Activated B cell treated with CpG ODN at 0.5 μM for 24 hours (primary cell): ENCODE data around the gene EYA3. TPM values are rescaled to one million over a fixed set of nuclear protein-coding genes. Genes with fewer than 3 reads are reported as not detected.

Experiments used
- ATAC-seq: fragments of 200-7000 bp; cut with Tn5 transposase; one replicate; pipeline ENCODE4 v1.10.0; 2021; ENCODE audit warnings: low read depth, mild to moderate bottlenecking, moderate library complexity
- CTCF ChIA-PET: fragments of 350-600 bp; sonication (Branson Sonifier 250); formaldehyde crosslinking; loops from one replicate; lab custom pipeline; 2021; ENCODE audit warnings: antibody characterized with exemption; lab: Charles Lee
- POLR2A ChIA-PET: fragments of 350-600 bp; sonication (Branson Sonifier 250); formaldehyde crosslinking; loops from one replicate; lab custom pipeline; 2021; ENCODE audit warnings: antibody characterized with exemption; lab: Charles Lee
- DNase-seq: peaks from one replicate; pipeline ENCODE4 v3.0.0; 2022
- H3K27ac Mint-ChIP-seq: one replicate; pipeline ENCODE4 v1.8.0; 2020; ENCODE audit warnings: mixed read lengths
- H3K27me3 Mint-ChIP-seq: one replicate; pipeline ENCODE4 v1.8.0; 2021; ENCODE audit warnings: mixed read lengths
- H3K36me3 Mint-ChIP-seq: one replicate; pipeline ENCODE4 v1.8.0; 2021; ENCODE audit warnings: low read depth, mixed read lengths
- H3K4me1 Mint-ChIP-seq: one replicate; pipeline ENCODE4 v1.8.0; 2021; ENCODE audit warnings: mixed read lengths
- H3K4me3 Mint-ChIP-seq: one replicate; pipeline ENCODE4 v1.8.0; 2020; ENCODE audit warnings: mild to moderate bottlenecking, mixed read lengths
- H3K9me3 Mint-ChIP-seq: one replicate; pipeline ENCODE4 v1.8.0; 2020; ENCODE audit warnings: mixed read lengths
- CTCF ChIP-seq: fragments of 200-600 bp; IDR thresholded peaks from one replicate; pipeline ENCODE4 v1.8.0; 2022; ENCODE audit warnings: antibody characterized with exemption, mild to moderate bottlenecking
- intact Hi-C: fragments of 100-400 bp; cut with micrococcal nuclease; formaldehyde crosslinking; loops from one replicate; pipeline ENCODE4 v1.15.1; 2024
- total RNA-seq: library from RNA; stranded (reverse); gene quantifications from 2 replicates; pipeline ENCODE4 v1.2.3, GENCODE V29; 2022

The EYA3 gene
- total RNA-seq, 1 donor from 2014 or later = 31.0 TPM

DNA sequence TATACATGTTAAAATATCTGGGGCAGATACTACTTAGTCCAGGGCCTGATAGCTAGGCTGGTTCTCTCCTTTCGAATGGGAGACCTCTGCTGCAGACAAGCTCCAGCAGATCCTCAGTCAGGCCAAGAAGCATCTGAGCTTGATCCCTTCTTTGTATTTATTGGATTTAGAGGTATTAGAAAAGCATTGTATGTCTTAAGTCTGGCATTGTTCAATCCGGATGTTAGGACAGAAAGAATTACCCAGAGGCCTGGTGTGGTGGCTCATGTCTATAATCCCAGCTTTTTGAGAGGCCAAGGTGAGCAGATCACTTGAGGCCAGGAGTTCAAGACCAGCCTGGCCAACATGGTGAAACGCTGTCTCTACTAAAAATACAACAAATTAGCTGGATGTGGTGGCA is 21.2 kb upstream of the EYA3 start:
- intact Hi-C loops = loop anchor here (2.0 kb wide), 2 partner anchors 19 to 67 kb away; partner anchors contain the start of gene PTAFR
- no peaks in the 10 kb centered on the region for H3K9me3 Mint-ChIP-seq
- CTCF ChIA-PET = interaction anchor here (1.3 kb wide), 1 partner anchor 18 kb away, joined by 4 read pairs; no protein-coding TSS in a partner anchor
- DNase-seq (no peak), ATAC-seq (no peak)
- POLR2A ChIA-PET = interaction anchor here (0.6 to 1.3 kb wide), 2 partner anchors 8 to 67 kb away, joined by 3 read pairs; partner anchors contain the start of gene PTAFR
- peaks cover 19% of the 10 kb centered on the region for H3K4me1 Mint-ChIP-seq
- no peak overlapping the region for H3K4me3 Mint-ChIP-seq
- H3K27ac Mint-ChIP-seq = no peak overlapping the region
- H3K27me3 Mint-ChIP-seq = no peaks in the 10 kb centered on the region
- TF ChIP-seq CTCF = no peak
- H3K36me3 Mint-ChIP-seq = no peaks in the 10 kb centered on the region

- ATAC-seq (no peak), DNase-seq (no peak)
- peaks cover 16% of the 10 kb centered on the region for H3K4me1 Mint-ChIP-seq
- no peaks in the 10 kb centered on the region for H3K27me3 Mint-ChIP-seq
- TF ChIP-seq CTCF = no peak
- CTCF ChIA-PET = no interaction called here
- no peak overlapping the region for H3K4me3 Mint-ChIP-seq
- no peaks in the 10 kb centered on the region for H3K36me3 Mint-ChIP-seq
- POLR2A ChIA-PET = interaction anchor here (0.5 to 1.3 kb wide), 3 partner anchors 65 to 451 kb away, joined by 3 to 5 read pairs (median 3); no protein-coding TSS in a partner anchor
- intact Hi-C loops = no loop called here
- H3K9me3 Mint-ChIP-seq = no peaks in the 10 kb centered on the region
- no peak overlapping the region for H3K27ac Mint-ChIP-seq
These were observed 19.6 kb upstream of the EYA3 start for GRCh38 chr1:28108001-28108400.

DNA sequence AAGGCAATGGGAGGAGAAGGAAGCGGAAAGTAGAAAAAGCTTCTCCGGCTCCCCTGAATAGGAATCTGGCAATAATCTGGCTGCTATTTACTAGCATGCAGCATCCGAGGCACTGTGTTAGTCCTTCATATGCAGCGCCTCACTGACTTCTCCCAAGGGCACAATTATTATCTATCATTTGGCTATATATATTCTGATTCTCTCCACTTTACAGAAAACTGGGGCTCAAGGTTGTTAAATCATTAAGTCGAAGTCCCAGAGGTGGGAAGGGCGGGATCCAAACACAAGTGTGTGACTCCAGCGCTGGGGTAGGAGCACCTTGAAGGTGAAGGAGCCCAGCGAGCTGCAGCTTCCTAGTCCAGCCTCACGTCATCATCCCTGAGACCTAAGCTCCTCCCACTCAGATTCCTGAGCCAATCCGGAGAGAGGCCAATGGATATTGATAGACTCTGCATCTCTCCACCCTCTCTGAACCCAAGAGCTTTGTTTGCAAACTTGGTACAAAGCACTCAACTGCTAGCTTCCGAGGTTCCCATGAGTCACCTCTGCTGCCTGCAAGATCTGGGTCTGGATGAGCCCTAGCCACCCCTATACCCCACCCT is 16.6 kb upstream of the EYA3 start:
- intact Hi-C loops = no loop called here
- H3K27me3 Mint-ChIP-seq = no peaks in the 10 kb centered on the region
- ATAC-seq (no peak), DNase-seq (no peak)
- ChIA-PET CTCF (interaction anchor here (1.4 kb wide), 1 partner anchor 14 kb away, joined by 5 read pairs; no protein-coding TSS in a partner anchor), POLR2A (no interaction called here)
- no peaks in the 10 kb centered on the region for H3K9me3 Mint-ChIP-seq
- TF ChIP-seq CTCF = no peak
- no peak overlapping the region for H3K4me3 Mint-ChIP-seq
- no peaks in the 10 kb centered on the region for H3K36me3 Mint-ChIP-seq
- no peaks in the 10 kb centered on the region for H3K4me1 Mint-ChIP-seq
- no peak overlapping the region for H3K27ac Mint-ChIP-seq

GRCh38 chr1:28102189-28102588 is 13.8 kb upstream of the EYA3 start:
- Mint-ChIP-seq H3K9me3 (no peaks in the 10 kb centered on the region), H3K27me3 (no peaks in the 10 kb centered on the region), H3K4me1 (no peaks in the 10 kb centered on the region), H3K4me3 (no peak overlapping the region), H3K36me3 (no peaks in the 10 kb centered on the region), H3K27ac (no peak overlapping the region)
- ChIA-PET CTCF (interaction anchor here (0.8 kb wide), 1 partner anchor 11 kb away, joined by 3 read pairs; no protein-coding TSS in a partner anchor), POLR2A (no interaction called here)
- TF ChIP-seq CTCF = no peak
- ATAC-seq (no peak), DNase-seq (no peak)
- intact Hi-C loops = no loop called here

DNA sequence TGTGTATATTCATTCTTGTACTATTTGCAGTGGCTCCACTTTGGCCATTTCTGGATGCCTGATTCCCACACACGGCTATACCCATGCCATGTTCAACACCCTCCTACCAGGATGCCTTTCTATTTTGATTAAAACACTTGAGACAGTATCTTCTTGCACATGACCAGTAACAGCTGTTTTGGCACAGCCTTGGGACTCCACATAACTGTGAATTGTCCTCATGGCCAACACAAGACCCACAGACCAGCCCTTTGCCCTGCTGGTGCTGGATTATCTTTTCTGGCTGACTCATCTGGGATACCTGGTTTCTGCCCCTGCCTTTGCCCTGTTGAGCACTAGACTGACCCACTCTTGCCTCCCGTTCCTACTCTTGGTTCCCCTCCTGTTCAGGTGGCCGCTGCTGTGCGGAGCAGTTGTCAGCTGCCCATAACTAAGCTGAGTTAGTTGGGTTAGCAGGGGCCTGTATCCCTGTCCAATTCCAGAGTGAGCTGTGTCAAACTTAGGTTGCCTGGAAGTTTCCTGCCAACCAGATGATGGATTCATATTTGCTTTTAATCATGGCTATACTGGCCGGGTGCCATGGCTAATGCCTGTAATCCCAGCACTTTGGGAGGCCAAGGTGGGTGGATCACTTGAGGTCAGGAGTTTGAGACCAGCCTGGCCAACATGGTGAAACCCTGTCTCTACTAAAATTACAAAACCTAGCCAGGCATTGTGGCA is 10.8 kb upstream of the EYA3 start:
- TF ChIP-seq CTCF = no peak
- no peaks in the 10 kb centered on the region for H3K27me3 Mint-ChIP-seq
- POLR2A ChIA-PET = no interaction called here
- CTCF ChIA-PET = interaction anchor here (1.1 kb wide), 1 partner anchor 8 kb away, joined by 3 read pairs; no protein-coding TSS in a partner anchor
- no peak for ATAC-seq
- H3K4me1 Mint-ChIP-seq = no peaks in the 10 kb centered on the region
- H3K9me3 Mint-ChIP-seq = no peaks in the 10 kb centered on the region
- intact Hi-C loops = no loop called here
- H3K36me3 Mint-ChIP-seq = no peaks in the 10 kb centered on the region
- DNase-seq = no peak
- no peak overlapping the region for H3K27ac Mint-ChIP-seq
- no peak overlapping the region for H3K4me3 Mint-ChIP-seq
